ENCODE results near the gene TMED4. TPM values are rescaled to one million over a fixed set of nuclear protein-coding genes. Genes with fewer than 3 reads are reported as not detected.

Gene TMED4
- total RNA-seq, 1 donor: 90.1 TPM

DNA sequence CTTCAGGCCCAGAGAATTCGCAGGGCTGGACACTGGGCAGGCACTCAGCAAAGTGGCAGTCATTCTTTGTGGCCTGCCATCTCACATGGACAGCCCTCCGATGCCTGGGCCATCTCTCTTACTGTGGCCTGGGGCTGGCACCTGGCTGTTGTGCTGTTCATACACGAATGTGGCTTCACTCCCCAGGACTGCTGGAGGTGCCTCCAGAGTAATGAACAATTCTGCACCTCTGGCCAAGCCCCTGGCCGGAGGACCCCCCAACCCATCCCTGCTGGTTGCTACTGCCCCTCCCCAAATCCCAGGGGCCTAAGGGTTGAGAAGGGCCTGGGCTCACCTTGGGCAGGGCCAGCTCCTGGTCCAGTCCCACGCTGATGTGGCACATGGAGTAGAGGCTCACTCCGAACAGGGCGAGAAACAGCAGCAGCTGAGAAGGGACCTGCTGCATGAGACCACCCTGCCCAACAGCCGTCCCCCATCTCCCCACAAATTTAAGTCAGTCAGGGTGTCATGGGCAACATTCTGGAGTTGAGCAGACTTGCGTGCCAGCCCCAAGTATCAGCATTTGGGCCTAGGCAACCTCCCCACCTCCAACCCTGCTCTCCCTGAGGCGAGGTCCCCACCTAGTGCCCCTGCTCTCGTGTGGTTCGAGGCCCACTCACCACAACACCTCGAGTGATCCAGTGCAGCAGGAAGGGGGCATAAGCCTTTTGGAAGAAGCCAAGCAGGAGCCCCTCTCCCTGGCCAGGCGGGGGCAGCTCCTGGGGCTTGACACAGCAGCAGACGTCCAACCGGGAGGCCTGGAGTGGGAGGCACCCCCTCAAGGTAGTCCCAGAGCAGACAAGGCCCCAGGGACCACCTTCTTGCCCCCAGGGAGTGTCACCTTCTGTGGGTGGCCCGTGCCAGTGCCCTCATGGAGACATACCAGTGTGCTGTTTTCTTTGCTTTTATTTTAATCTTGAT lies 50.3 kb downstream of the TMED4 start:
- Histone ChIP-seq H3K9me3 (ENCODE audit: low read depth, low read length) (no peaks in the 10 kb centered on the region), H3K27ac (ENCODE audit: low read depth, low read length) (no peak overlapping the region), H2AFZ (ENCODE audit: low read length) (no peak overlapping the region), H3K79me2 (ENCODE audit: insufficient read depth, low read length) (no peaks in the 10 kb centered on the region), H3K36me3 (ENCODE audit: insufficient read depth, low read length) (no peaks in the 10 kb centered on the region), H3K4me1 (ENCODE audit: insufficient read depth, low read length) (no peaks in the 10 kb centered on the region), H3K27me3 (ENCODE audit: insufficient read depth, low read length) (no peaks in the 10 kb centered on the region), H3K4me3 (ENCODE audit: insufficient read depth, low read length) (no peak overlapping the region), H4K20me1 (ENCODE audit: insufficient read depth, low read length) (peaks cover 3% of the 10 kb centered on the region), H3K4me2 (ENCODE audit: insufficient read depth, low read length) (no peak overlapping the region)
- DNase-seq (ENCODE audit: insufficient read length, low spot score, missing footprints): peak; percentile 50
- TF ChIP-seq, protein P1, sequence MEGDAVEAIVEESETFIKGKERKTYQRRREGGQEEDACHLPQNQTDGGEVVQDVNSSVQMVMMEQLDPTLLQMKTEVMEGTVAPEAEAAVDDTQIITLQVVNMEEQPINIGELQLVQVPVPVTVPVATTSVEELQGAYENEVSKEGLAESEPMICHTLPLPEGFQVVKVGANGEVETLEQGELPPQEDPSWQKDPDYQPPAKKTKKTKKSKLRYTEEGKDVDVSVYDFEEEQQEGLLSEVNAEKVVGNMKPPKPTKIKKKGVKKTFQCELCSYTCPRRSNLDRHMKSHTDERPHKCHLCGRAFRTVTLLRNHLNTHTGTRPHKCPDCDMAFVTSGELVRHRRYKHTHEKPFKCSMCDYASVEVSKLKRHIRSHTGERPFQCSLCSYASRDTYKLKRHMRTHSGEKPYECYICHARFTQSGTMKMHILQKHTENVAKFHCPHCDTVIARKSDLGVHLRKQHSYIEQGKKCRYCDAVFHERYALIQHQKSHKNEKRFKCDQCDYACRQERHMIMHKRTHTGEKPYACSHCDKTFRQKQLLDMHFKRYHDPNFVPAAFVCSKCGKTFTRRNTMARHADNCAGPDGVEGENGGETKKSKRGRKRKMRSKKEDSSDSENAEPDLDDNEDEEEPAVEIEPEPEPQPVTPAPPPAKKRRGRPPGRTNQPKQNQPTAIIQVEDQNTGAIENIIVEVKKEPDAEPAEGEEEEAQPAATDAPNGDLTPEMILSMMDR (IDR thresholded peaks at IDR 0.05; ENCODE audit: extremely low read depth, low read depth, low read length): no peak

DNA sequence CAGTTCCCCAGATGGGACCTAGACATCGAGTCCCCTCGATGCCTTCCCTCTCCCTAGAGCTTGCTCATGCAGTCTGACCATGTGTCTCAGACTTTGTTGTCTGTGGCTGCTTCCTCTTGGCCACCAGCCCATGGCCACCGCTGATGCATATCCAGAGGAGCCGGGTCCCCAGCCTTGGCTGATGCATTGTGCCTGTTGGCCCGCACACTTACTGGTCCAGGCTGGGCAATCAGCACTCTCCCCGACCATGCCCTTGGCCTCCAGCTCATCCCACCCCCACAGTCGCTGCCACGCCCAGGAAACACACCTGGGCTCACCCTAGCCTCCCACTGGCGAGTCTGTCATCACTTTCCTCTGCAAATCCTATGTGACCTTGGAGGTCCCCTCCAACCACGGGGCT lies 51.0 kb downstream of the TMED4 start:
- H3K9me3 ChIP-seq (ENCODE audit: low read depth, low read length): no peaks in the 10 kb centered on the region
- no peaks in the 10 kb centered on the region for H3K4me1 ChIP-seq (ENCODE audit: insufficient read depth, low read length)
- no peaks in the 10 kb centered on the region for H3K36me3 ChIP-seq (ENCODE audit: insufficient read depth, low read length)
- H3K27ac ChIP-seq (ENCODE audit: low read depth, low read length): no peak overlapping the region
- no peaks in the 10 kb centered on the region for H3K79me2 ChIP-seq (ENCODE audit: insufficient read depth, low read length)
- no peak overlapping the region for H2AFZ ChIP-seq (ENCODE audit: low read length)
- no peak overlapping the region for H3K4me2 ChIP-seq (ENCODE audit: insufficient read depth, low read length)
- TF ChIP-seq, protein P1 (IDR thresholded peaks at IDR 0.05; ENCODE audit: extremely low read depth, low read depth, low read length): no peak
- peaks cover 3% of the 10 kb centered on the region for H4K20me1 ChIP-seq (ENCODE audit: insufficient read depth, low read length)
- H3K27me3 ChIP-seq (ENCODE audit: insufficient read depth, low read length): no peaks in the 10 kb centered on the region
- DNase-seq (ENCODE audit: insufficient read length, low spot score, missing footprints): no peak
- no peak overlapping the region for H3K4me3 ChIP-seq (ENCODE audit: insufficient read depth, low read length)

Other genes starting within 250 kb of the TMED4 start
- gene NUDCD3, start 91.6 kb downstream of the TMED4 start, total RNA-seq: 44.2 and 54.3 TPM in 2 replicates
- not detected in 2 replicates for gene NPC1L1, start 40.9 kb downstream of the TMED4 start, total RNA-seq
- 34.7 and 38.9 TPM in 2 replicates for gene DDX56, start 8.3 kb downstream of the TMED4 start, total RNA-seq
- gene OGDH, start 24.4 kb upstream of the TMED4 start, total RNA-seq: 59.2 and 64.4 TPM in 2 replicates
- gene ZMIZ2, start 166.6 kb upstream of the TMED4 start, total RNA-seq: 18.8 and 19.4 TPM in 2 replicates
- 1,505 and 1,612 TPM in 2 replicates for gene PPIA, start 214.4 kb upstream of the TMED4 start, total RNA-seq

Data from osteoblast (primary cell).